NOMO-1 (cell line): ENCODE data around the gene CERK.

Source experiments
- DNase-seq, 2 experiments: peaks; one replicate each; lab custom pipeline; 2025; ENCODE audit not compliant: unreplicated experiment in 2 of 2; lab: John Stamatoyannopoulos, UW

CERK gene

DNA sequence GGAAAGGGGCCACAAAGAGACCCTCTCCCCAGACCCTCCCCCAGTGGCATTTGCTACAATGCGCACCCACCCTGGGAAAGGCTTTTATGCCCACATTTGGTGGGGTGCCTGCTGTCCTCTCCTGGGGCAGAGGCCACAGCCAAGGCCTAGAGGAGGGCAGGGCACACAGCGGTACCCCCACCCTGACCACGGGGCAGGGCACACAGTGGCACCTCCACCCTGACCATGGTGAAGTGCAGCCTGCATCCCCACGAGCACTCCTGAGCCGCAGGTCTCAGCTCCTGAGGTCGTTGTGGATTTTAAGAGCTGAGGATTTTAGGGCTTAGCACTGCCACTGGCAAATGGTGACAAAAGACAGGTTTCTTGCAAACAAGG lies 34.1 kb downstream of the CERK start:
- DNase-seq = no peak

DNA sequence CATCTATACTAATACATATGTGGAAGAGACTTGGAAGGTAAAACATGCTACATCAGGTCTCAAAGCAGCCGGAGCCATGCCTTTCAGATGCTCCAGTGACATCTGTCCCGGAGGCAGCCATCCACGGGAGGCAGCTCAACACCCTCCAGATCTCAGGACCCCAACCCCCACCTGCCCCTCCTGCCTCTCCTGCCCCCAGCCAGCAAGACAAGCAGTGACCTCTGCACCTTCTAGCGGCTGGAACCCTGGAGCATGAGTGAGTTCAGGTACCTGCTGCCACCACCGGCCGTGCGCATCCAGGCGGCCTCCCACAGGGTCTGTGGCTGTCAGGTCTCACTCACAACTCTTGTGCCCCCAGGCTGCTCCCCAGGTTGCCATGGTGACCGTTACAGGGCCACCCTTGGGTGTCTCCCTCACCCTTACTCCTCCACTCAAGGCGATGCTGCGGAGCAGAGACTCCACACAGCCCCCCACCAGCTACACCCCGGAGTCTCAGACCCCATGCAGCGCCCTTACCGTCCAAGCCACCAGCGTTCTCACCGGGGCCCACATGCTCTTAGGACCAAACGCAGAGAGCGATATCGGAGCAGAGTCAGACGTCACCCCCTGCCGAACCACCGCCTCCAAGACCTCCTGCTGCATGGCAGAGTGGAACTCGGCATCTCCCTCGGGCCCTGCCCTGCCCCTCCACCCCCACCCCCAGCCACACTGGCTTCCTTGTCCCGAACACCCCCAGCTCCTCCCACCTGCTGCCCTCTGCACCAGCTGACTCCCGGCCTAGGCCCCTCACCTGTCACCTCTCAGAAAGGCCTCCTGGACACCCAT lies 34.7 kb downstream of the CERK start:
- no peak for DNase-seq

DNA sequence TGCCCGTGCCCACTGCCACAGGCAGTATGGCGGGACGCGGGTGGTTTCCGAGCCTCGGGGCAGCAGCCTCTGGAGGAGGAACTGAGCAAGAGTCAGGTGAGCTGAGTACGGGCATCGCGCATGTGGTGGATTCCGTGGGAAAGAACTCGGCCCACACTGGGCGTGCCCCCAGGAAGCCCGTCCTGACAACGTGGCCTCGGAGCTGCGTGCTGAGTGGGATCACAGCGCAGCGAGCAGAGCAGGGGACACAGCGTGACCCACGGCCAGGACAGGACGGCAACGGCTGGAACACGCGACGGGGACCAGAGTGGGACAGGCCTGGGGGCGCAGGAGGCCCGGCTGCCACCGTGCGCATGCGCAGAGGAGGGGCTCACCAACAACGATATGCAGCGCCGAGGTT lies 36.8 kb downstream of the CERK start:
- no peak for DNase-seq

DNA sequence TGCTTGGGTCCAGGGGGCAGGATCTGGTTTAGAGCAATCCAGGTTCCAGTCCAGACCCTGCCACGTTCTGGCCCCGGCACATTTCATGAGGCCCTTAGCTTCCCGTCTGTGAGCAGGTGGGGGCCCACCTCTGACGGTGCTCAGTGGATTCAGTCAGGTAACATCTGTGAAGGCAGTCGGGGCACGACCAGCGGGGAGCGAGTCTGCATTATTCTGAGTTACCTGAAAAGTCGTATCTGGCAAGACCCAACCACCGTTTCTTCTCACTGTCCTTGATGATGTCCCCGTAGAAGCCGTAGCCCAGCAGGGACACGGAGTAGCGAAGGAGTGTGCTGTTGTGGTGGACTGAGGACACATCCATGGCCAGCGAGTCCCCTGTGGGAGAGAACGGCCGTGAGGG lies 39.0 kb downstream of the CERK start:
- no peak for DNase-seq

DNA sequence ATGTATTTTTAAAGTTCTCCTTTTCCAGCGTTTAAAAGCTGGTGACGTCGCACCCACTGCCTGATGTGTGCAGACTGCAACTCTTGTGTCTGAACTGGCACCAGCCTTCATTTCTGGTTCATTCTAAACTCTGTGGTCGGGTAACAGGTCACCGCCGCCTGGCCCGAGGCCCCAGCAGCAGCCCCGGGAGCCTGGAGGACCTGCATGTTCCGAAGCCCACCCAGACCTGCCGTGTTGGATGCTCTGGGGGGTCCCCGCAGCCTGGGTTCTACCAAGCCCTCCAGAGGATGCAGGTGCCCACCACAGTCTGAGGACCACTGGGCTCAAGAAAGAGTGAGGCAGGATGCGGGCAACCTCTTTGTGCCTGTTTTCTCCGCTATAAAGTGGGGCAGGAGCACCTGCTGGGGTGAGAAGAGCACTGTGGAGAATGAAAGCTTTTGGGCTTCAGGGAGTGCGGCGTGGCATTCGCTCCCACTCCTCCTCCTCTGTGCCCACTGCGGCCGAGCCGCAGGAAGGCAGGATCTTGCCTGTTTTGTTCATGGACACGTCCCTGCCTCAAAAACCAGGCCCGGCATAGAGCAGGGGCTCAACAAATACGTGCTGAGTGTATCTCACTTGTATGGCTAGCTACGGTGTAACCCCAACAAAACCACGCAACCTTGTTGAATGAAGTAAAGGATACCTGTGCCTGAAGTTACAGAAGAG lies 40.1 kb downstream of the CERK start:
- DNase-seq = no peak

DNA sequence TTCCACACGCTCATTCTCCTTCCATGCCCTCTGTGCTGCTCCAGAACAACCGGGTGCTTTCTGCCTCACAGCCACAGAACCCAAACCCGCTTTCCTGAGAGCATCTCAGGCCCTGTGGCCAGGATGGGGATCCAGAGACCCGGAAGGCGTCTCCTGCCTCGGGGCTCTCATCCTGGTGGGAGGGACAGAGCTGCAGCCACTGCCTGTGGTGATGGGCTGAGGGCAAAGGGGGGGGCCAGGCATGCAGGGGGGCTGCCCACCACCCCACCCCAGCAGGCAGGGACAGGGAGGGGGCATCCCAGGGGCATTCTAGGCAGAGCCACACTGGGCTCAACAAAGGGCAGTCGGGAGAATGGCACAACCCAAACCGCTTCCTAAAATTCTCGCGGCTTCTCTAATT lies 41.4 kb downstream of the CERK start:
- DNase-seq = no peak

DNA sequence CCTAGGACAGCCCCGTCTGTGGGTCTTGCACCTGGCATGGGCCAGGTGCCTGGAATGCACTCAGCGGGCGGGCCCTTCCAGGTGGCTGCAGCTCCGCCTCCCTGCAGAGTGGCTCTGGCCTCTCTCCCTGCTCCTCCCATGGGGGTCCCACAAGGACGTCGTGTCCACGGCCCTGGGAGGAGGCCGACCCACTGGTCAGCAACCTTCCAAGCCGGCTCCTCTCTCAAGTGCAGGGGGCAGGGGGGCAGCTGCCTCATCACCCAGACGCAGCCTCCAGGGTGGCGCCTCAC lies 41.9 kb downstream of the CERK start:
- no peak for DNase-seq

DNA sequence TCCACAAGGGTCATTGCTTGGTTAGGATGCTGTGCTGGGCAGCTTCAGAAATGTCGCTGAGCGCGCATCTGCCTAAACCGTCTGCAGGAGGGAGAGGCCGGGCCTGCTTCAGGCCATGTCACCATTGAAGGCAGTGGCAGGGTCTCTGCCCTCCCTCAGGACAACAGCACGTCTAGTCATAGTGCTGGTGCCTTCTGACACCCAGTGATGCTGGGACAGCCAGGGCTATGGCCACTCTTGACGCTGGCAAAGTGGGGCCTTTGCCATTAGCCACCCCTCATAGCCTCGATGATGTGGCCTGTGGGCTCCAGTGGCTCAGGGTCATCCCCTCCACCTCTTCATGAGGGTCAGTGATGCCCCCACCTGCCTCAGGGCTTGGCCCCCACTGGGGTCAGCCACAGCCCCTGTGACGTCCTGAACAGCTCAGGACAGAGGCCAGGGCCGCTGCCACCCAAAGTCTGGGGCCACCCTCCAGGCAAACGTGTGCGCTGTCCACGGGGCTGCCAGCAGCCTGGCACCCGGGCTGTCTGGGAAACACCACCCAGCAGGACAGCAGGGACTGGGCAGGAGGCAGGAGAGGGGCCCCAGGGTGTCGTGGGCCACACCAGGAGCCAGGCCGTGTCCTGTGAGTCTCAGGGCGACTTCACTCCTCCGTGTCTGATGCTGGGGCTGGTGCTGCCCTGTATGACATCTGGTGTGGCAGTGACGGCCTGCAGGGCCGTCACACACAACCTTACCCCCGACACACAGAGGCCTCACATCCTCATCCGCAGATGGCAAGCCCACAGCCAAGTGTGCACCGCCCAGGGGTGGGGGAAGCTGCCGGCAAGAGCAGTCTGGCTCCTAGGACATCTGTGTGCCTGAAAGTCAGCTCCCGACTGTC lies 42.5 kb downstream of the CERK start:
- DNase-seq = no peak

DNA sequence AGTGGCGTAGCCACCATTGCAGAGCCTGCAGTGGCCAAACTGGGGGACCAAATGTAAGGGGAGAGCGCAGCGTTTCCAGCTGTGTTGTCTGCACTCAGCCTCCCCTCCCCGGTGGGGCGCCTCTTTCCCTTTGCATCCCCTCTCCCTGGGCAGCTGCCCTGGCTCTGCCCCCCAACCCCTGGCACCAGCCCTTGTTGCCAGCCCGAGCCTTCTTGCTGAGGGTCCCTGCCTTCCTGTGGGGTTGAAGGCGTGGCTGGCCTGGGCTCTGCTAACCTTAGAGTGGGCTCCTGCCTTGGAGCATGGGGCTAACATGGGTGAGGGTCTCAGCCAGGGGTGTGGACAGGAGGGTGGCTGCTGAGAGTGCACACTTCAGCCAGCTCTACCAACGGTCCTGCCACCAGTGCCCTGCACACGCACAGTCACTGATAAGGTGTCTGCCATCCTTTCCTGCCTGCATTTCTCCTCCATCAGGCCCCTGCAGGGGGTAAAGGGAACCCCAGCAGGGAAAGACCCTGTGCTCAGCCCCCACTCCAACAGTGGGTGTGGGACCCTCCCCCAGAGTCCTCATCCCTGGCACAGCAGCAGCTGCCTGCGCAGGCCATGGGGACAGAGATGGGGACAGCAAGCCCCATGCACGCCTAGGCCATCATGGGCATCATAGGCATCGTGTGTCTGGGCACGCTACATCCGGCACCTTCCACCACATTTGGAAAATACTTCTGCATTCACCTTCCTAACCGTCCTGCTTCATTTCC lies 43.5 kb downstream of the CERK start:
- DNase-seq = no peak

DNA sequence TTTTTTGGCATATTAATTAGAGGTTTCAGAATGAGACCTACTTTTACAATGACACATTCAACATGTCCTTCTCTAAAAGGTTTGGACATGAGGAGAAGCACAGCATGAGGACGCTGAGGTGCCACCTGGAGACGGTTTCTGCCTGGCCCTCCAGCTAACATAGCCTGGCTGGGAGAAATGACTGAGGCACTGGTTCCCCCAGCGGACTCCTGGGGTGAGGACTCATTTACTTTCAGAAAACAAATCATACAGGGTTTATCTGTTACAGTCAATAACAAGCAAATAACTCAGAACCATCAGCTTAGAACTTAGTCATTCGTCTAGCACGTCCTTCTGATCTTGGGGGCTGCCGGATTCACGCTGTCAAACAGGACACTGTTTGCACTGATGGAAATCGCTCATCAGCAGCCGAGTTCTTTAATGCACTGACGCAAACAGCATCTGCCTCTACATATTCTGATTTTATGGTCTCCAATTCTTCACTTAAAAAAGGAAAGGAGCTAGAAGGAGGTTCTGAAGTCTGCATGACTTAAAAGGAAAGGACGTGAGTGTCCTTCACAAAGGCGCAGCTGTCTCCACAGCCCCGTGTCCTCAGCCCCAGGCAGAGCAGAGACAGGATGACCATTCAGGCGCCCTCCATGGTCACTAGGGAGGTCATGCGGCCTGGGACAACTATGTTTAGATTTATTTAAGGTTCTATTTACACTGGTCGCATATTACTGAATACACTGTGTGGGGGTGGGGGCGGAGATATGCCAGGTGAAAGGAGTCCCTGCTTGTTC lies 44.2 kb downstream of the CERK start:
- no peak for DNase-seq

DNA sequence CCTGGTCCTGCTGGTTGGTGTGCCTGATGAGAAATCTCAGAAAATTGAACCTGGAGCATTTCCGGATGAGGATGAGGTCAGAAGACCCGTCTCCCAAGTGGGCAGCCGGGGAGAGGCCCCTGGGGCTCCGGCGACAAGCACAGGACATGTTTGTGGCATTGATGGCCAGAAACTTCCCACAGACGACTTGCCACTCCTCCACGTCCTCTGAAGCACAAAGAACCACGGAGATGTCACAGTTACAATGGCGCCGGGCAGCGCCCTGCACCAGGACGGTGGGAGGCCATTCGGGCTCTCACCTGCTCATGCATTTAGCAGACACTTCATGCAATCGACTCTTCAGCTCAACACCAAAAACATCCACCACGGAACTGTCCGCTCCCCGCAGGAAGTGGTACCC lies 46.5 kb downstream of the CERK start:
- DNase-seq = no peak

DNA sequence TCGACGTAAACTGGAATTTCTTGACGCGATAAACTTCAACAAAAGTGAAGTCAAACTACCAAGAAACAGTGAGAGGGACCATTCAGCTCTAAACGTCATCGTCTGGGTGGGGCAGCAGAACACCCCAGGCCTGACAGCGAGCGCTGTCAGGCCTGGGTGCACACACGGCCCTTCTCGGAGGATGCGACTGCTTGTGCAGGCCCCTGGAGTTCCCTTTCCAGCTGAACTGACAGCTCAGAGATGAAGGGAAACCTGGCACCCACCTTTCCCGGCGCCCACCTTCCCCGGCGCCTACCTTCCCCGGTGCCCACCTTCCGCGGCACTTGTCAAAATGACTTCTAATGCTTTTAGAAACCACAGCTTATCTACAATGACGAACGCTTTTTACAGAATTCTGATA lies 47.9 kb downstream of the CERK start:
- no peak for DNase-seq

DNA sequence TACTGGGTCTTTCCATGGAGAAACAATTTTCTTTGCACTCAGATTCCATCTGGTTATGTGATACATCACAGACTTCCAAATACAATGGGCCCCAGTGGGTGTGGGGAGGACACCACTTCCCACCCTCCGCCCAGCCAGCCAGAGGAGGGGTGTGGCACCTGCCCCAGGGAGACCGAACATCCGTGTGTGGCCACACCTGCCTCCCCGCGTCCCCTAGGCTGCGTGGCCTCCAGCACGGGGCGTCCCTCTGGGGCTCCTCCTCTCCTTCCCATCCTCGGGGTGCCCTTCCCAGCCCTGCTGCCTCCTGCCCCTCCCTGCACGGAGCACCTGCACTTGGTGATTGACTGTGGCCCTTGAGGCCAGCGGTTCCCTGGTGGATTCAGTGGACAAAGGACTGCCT lies 49.1 kb downstream of the CERK start:
- no peak for DNase-seq

DNA sequence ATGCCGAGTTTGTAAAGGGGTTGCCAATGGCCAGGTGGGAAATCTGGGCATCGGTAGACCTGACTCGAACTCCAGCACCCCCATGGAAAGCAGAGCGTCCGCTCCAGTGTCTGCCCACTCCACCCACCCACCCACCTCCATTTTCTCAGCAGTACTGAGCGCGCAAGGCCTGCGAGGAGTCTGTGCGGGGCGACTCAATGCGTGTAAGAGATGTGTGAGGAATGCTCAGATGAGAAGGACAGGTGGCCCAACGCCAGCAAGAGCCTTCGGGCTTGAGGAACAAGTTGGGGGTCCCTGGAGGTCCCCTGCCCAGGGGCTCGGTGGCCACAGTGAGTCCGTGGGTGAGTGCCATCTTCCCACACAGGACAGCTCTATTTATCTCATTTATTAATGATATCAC lies 50.6 kb downstream of the CERK start:
- no peak for DNase-seq

DNA sequence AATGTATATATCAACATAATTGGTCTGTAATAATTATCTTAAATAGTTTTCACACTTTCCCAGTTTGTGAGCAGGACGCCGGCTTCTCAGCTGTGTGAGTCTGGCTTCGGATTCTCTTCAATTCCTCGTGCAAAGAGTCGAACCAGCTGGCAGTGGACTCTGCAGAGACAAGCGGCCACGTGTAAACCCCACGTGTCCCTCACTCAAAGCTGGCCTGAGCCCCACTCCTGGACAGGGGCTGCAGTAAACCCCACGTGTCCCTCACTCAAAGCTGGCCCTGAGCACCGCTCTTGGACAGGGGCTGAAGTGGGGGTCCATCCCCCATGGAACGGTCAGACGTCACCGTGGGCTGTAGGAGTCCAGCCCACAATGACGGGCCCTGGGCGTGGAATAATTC lies 51.0 kb downstream of the CERK start:
- no peak for DNase-seq

DNA sequence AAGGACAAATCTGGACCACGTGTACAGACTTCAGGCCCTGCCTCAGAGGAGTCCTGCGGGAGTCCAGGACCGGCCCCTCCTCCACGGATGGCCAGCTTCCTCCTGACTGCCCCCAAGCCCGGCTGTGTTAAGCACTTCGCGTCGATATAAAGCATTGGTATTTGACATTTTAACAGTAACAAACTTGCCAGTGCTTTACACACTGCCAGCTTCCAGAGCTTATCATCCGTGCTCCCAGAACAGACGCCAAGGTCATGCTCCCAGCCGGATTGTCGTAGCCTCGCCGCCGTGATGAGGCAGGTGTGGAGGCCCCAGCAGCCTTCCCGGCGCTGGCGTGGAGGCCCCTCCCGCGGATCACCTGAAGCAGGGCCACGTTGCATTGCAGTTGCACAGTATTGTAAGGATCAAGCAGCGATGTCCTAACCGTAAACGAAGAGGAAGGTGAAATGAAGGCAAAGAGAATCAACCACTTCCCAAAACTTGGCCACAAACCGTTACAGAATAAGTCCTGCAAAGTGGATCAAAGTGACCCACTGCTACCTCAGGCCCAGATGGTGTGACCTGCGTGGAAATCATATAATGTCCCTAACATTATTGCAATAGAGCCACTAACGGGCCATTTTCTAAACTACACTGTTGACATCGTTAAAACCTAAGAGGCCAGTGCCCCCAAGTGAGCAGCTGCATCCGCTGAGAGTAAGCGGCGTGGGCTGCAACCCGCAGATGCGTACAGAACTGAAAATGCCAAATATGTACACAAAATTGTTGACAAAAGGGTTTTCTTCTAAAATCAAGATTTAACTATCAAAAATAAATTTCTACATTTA lies 51.6 kb downstream of the CERK start:
- DNase-seq = peak; percentile 57 to 65

DNA sequence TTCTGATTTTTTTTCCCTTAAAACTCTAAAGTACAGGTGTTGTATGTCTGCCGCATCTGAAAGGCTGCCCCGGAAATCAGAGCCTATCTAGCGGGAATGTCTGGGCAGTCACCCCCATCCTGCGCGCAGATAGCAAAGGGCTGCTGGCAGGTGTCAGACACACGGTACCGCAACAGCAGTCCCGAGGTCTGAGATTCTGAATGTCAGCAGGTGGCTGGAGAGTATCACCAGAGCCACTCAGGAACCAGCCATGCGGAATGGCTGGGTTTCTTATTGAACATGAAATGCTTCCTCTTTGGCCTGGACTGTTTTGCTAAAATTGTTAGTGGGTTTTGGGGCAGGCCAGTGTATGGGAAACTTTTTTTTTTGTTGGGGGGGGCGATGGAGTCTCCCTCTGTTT lies 53.3 kb downstream of the CERK start:
- DNase-seq = peak; percentile 59 to 61

DNA sequence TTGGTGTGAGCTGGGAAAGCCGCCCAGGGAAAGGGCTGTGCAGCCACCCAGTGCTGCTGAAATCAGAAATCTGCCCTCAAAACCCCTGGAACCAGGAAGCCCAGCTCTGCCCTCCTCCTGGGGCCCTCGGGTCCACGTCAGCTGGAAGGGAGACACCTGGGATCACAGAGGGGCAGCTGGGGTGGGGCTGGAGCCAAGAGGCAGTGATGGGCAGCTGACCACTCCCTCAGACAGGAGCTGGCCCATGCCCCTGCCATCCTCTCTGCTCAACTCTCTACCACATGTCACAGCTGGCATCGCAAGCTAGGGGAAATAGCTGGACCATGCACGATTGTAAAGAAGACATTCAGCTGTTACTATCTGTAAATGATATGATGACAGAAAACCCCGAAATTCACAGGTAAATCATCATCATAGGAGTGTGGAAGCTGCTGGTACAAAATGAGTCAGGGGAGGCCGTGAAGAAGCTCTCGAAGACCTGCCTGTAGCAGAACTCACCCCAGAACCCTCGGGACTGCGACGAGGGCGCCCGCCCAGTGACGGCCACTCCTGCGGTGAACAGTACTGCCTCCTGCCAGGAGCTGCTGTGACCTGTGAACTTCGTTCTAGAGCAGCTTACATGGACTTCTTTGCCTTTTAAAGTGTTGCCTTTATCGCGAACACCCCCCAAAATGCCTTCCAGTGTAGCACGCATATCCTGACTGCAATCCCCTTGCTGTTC lies 55.9 kb downstream of the CERK start:
- DNase-seq = no peak

DNA sequence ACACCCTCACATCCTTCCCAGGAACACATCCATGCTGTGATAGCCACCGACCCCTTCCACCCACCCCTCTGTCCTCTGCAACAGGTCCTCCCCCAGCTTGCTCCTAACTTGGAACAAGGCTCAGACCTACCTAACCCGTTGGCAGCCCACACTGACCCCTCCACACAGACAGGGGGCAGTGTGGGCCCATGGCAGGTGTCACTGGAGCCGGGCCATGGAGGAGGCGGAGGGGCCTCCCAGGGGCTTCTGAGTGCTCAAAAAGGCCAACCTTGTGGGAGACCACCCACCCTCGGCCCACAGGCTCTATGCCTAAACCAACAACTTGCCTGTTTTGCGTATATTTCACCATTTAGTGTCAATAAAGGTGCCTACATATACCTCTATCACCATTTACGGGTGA lies 57.0 kb downstream of the CERK start:
- no peak for DNase-seq
